ENCODE data around the gene GRPR.

Gene GRPR

DNA sequence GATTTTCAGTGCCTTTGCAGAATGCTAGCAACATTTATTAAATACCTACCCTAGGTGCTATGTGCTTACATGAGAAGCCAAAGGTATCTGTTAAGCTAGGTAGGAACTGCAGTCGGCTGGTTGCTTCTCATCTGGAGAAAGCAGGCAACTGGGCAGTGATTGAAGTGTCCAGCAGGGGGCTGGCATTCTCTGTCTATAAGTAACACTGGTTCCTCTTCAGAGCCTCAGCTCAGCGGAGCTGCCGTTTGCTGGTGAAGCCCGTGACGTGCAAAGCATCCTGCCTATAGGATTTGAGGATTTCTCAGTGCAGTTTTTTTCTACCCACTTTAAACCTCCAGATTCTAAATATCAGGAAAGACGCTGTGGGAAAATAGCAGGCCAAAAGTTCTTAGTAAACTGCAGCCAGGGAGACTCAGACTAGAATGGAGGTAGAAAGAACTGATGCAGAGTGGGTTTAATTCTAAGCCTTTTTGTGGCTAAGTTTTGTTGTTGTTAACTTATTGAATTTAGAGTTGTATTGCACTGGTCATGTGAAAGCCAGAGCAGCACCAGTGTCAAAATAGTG, at the start of gene GRPR:
Gene GRPR (plus strand): TSS at position 344 of the 565 bp plus-strand sequence. CDS start 389 bp downstream, outside the sequence.
- DNase-seq: peak; percentile 89

DNA sequence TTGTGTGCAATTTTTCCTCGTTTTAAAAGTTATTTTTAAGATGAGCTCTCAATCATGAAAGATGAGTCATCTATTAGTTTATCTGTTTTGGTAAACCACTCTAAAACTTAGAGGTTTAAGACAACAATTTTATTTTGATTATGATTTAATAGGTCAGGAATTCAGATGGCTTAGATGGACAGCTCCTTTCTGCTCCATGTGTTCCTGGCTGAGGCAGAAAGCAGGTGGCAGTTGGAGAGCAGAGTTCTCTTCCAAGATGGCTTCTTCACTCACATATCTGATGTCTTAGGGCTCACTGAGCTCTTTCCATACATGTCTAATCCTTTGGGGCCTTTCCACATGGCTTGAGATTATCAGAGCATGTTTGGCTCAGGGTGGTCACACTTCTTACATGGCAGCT, 48.3 kb upstream of the GRPR start:
- DNase-seq: no peak

DNA sequence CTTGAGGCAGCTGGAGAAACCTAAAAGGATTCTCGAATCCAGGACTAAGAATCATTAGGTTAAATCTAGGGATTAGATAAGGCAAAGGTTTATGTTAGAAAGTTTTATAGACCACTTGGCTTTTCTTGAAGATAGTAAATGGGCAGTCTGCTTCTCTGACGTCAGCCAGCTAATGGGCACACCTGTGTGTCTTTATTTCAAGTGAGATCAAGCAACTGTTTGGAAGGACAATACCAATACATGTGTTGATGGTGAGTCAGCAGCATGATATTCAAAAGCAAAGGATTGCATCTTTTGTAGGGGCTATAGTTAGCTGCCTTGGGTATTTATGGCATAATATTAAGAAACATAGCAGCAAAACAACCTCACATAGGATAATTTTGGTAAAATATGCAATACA, 46.5 kb upstream of the GRPR start:
- no peak for DNase-seq

DNA sequence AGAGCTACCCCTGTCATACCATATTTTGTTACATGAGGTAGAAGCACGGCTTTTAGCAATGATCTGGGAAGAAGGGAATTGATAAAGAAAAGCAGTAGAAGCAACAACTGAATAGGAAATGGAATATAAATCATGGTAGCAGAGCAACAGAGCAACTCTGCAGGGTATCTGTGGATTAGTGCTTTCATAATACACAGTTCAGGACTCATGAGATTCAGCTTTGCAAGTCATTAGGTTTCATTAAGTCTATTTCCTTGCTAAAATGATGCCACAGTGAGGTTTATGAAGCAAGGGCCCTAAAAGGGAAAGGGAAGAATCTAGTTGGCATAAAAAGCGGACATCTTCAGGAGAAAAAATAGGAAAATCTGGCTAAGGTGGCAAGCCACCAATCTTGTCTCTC, 45.6 kb upstream of the GRPR start:
- no peak for DNase-seq

DNA sequence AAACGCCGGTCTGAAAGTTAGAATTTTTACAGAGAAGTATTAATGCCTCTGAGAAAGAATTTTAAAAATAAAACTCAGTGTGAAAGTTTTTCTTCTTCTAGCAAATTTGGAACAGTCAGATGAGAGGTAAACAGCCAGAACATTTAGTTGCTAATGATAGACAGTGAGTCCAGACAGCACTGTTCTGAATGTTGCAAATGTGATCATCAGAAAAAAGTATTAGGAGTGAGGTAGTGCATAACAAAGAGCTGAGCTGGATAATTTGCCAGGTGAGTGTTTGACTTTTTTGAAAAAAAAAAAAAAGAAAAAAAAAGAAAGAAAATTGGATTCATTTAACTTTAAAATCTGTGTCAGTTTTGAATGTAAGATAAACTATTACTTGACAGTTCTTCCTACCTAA, 42.0 kb upstream of the GRPR start:
- no peak for DNase-seq

DNA sequence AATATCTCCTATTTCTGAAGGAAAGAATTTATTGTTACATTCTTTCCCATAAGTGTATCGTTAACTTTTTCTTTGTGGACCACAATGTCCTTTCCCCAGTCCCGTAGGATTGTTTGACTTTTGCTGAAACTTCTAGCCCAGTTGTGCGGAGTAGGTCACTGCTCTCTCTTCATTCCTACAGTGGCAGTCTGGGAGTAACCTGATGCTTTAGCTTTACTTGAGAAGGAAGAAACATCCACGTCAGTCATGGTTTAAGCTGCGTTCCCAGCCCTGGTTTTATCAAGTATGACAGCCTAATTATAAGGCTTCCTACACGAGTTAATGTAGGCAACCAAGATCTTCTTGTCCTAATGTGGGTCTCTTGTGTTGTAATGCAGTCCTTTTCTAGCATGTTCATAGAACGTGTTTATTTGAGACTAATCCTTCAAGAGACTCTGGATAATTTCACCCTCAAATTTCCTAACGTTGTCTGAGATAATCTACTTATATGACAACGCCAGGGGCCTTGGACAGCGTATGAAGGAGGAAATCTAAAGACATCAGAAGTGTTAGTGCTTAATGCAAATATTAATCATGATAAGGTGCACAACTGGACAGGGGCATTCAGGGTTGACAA, 40.8 kb upstream of the GRPR start:
- DNase-seq: no peak

DNA sequence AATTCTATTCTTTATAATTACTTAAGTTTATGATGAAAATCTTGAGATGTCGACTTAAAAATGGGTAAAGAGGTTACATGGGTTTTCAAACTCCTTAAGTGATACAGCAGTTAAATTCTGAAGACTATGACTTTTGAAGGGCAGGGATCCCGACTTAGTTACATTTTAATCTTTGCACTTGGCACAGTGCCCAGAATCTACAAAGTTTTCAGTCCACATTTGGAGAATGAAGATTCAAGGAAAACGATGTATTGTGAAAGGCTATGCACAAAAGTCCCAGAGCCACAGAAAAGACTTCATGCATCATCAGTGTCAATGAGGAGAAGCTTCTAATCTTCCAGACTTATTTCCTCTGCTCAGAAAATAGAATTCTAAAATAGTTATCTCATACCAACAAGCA, 36.3 kb upstream of the GRPR start:
- no peak for DNase-seq

DNA sequence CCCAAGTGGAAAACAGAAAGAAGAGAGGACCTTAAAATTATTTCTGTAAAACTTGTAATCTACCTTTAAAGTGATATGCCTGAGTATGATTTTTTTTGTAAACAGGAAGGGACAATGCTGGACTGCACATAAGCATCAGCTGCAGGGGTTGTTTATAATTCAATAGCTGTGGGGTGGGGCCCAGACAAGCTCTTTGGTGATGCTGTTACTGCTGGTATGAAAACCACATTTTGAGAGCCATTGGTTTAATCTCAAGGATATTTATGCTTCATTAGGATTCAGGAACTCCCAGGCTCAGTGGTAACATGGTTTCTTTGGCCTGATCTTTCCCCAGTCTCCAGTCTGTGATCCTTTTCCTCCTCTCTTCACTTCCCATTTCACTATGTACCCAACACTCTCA, 34.3 kb upstream of the GRPR start:
- DNase-seq: no peak

DNA sequence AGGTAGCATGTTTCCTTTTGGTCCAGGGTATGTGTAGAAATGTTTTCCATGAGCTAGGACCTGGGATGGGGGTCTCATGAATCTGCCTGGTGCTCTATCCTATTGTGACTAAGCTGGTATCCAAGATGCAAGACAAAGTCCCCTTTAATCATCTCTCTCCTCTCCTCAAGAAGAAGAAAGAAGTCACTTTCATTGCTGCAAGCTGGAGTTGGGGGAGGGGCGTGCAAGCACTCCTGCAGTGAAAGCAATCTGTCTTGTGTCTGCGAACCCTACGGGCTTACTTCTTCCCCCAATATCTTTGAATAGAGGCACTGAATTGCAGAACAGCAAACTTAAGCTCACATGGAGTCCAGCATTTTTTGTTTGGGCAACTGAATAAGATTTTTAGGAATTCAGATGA, 27.2 kb upstream of the GRPR start:
- DNase-seq: no peak

DNA sequence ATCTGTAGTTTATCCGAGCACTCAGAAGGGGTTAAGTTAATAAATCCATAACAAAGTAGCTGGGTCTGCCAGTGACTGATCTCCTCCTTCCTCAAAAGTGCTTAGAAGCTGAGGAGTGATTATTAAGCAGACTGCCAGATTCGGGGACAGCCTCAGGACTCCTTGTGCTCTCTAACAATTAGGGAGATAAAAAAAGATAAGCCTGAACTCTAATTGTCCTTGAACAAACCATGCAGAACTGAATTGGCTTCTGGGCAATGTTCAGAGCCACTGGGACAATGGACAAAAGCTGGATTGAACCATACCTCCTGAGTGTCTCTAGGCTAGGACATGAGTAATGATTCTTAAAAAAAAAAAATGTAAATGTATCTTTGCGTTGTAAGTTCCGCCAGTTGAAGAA, 22.7 kb upstream of the GRPR start:
- DNase-seq: no peak

DNA sequence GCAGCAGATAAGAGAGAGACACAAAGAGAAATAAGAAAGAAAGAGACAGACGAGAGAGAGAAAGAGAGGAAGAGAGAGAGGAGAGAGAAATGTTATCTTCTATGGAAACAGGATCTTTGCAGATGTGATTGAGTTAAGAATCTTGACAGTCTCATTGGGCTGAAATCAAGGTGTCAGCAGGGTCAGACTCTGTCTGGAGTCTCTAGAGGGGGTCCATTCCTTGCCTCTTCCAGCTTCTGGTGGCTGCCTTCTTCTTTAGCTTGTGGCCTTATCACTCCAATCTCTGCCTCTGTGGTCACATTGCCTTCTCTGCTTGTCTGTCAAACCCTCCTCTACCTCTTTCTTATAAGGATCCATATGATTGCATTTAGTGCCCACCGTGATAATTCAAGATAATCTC, 21.8 kb upstream of the GRPR start:
- DNase-seq: no peak

DNA sequence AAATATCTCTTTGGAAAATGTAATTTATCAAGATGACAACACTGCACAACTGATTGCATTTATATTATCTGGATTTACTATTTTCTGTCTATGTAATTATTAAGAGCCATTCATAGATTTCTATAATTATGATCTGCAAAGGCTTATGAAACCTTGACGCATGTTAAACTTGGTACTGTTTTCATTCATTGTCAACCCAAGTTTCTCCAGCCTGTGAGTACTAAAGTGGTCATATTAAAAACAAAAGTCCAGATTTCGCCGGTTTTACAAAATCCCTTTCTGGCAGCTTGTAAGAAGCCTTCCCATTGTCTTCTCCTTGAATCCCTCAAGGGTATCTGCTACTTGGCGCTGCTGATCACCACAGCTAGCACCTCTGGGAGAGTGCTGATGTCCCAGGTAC, 19.7 kb upstream of the GRPR start:
- DNase-seq: no peak

DNA sequence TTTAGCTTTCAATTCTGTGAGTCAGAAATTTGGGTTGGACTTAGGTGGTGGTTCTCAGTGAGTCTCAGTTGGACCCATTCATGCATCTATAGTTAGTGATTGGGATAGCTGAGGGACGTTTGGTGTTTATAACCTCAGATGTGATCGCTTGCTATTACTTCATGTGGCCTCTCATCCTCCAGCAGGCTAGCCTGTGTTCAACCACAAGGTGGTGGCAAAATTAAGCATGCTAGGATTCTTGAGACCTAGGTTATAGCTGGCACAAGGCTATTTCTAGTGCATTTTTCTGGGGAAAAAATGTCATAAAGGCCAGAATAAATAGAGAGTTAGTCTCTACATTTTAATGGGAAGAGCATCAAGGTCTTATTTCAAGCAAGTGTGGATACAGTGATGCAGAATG, 10.9 kb upstream of the GRPR start:
- DNase-seq: no peak

DNA sequence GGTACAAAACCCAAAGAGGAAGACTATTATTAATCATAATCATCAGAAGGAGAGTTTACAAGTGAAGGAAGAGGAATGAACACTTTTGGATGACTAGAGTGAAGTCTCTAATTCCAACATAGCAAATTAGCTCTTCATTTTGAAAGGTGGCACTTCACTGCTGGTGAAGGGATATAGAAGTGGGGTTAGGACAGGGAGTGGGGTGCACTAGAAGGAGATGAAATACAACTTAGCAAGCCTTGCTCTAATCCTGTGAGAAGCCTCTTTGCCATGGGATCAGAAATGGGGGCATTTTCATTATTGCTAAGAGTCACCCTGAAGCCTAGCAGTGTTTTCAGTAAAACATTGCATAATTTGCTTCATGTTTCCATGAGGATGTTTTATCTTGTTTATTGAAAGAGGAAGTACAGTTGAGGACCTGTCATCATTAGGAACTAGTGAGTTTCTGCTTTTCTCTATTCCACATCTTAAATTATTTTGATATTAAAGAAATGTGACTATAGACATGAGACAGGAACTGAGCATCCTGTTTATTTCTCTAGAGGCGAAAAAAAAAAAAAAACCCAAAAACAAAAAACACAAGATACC, 9.3 kb upstream of the GRPR start:
- peak; percentile 59 for DNase-seq

DNA sequence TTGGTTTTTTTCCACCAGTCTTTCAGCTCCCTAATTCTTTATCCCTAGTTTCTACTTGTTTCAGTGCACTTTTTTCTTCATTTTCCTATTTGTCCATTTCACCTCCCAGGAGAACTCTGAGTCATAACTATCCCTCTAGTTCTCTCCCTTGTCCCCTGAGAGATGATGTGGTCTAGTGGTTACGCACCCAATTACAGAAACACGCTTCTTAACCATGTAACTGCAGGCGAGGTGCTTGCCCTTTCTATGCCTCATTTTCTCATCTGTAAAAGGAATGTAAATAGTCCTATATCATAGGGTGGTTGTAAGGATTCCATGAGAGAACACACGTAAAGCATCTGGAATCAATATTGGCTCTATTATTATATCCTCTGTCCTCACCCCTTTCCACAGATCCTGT, 8.8 kb upstream of the GRPR start:
- no peak for DNase-seq

DNA sequence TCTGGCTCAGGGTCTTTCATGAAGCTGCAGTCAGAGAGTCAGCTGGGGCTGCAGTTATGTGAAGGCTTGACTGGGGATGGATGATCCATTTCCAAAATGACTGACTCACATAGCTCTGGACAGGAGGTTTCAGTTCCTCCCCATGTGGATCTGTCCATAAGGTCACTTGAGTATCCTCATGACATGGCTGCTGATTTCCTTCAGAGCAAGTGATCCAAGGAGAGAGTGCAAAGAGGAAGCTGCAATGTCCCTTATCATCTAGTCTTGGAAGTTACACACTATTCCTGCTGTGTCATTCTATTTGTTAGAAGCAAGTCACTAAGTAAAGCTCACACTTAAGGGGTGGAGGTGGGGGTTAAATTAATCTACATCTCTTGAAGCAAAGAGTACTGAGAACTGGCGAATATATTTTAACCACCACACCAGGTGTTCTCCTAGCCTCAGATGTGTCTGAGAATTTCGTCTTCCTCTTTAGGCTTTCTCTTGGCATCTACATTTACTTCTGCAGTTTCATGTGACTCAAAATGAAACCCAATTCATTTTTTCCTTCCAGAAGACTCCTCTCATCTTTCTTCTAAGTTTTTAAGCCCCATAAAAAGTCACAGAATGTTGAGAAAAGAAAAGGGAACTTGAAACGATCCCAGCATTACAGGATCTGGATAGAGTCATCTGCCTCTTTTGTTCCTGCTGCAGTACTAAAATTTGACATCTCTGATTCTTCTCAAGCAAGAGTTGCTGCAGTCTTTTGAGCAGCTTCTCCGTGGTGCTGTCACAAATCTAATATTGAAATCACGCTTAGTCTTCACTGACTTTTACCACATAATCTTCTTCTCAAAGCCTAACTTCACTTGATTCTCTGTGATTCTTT, 3.8 kb upstream of the GRPR start:
- DNase-seq: peak; percentile 76

DNA sequence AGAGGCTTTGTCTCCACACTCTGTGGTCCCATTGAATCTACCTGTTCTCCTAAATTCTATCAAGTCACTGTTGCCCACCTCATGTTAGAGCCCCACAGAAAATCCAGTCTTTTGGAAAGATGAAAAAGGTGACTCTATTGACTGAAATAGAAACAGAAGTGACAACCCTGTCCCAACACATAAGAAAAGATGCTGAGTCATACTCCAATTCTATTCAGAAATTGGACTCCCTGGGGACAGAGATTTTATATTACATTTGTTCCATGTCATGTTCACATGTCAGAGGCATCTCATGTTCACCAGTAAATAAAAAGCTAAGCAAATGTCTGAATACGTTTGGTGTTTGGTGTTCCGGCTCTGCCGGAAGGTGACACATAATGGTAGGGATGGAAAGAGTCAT, 2.9 kb upstream of the GRPR start:
- DNase-seq: peak; percentile 29

DNA sequence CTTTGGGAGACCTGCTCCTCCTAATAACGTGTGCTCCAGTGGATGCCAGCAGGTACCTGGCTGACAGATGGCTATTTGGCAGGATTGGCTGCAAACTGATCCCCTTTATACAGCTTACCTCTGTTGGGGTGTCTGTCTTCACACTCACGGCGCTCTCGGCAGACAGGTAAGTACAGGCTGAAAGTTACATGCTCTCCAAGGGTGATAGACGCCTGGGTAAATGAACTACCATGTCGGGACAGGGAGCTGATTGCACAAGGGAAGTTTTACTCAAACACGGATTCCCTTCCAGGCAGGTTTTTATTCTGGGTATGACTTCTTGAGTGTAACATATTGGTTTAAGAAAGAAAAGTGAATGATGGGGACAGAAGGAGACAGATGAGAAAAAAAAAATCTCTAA, 836 bp downstream of the GRPR start:
- no peak for DNase-seq

DNA sequence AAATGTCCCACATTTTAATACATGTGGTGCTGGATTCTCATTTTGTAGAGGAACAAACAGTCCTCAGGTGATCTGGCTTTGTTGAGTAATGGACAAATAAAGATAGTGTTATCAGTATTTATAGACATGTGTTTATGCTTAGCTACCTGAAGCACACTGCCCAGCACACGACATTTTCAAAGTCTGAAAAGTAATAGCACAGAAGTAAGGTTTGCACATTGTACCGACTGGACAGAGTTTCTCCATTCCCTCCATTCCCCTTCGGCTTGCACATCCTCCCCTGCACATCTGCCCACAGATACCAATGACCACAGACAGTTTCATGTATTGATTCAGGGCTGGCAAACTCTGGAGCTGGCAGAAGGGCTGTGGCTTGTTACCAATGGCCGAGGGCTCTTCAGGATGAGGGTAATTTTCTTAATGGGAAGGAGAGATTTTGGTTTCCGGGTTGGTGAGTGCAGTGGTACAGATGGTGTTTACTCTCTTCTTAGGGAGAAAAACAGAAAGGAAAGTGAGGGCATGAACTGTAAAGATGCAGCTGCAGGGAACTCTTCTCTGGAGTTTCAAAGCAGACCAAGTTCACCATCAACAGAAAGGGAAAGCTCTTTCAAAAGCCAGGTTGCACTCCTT, 2.3 kb downstream of the GRPR start:
- no peak for DNase-seq

DNA sequence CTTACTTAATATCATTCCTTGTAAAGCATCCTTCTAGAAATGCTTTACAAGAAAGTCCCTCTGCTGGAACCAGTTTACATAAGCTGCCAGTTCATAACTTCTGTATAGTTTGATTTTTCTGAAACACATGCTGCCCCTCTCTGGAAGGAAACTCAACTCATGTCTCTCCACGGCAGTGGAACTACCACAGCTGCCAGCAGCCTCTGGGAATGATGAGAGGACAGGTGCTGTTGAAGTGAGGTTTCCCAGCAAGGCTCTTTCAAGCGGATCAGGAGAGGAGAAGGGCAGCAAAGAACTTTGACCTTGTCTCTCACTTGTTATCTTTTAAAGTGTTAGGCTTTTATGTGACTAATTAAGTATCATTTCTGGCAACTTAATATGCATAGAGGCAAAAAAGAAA, 7.3 kb downstream of the GRPR start:
- DNase-seq: no peak

DNA sequence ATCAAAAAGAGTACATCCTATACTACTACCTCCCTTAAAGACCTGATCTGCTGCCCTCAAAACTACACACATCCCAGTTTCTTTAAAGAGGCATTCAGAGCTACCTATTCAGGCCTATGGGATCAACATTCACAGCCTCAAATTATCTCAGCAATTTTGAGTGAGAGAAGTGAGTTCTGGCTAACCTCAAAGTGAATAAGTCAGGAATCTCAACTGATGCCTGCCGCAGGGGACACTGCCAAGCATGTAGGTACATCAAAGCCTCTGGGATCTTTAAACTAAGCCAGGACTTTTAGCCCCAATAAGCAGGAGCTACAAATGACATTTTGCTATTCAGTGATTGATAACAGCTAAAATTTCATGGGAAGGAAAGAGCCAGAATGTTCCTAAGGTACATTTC, 11.6 kb downstream of the GRPR start:
- no peak for DNase-seq

DNA sequence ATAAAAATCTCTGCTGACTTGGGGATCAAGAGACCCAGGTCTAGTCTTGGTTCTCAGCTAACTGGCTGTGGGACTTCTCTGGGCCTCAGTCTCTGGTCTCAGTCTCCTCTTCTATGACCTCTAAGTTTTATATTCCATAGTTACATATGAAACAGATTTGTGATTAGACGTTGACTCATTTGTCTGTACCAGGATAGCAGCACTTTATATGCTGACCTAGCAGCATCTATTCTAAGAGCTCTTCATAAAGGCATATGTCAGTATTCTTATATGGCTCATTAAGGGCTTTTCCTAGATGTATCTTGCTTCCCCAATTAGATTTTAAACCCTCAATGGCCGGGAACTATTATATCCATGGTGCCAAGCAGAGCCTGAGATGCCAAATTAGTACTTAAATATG, 12.7 kb downstream of the GRPR start:
- DNase-seq: no peak

DNA sequence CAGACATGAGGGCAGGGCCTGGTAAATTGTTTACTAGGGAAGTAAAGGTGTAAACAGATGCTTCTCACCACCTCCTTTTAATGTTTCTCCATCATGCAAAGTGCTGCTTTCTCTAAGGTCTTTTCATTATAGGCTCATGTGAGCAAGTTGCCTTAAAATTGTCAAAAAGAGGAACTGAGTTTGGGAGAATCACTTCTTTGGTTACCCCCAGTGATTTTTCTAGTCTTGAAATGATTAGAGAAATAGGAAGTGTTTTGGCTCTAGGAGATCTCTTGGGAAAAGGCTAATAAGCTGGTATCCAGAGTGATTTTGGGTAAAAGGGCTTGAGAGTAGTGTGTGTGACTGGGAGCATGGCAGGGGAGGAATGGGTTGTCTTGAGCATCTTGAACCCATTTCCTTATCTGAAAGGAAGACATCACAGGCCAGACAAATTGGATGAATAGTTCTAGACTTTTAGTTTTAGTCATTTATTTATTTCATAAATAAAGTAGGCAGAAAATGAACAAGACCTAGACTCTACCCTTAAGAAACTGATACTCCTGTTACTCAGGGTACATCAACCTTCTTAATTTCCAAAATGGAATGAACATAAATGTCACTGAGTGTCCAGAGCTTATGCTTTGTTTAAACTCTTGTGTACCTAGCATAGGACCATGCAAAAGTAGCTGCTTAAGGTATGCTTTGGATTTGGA, 14.2 kb downstream of the GRPR start:
- DNase-seq: peak; percentile 17

Measured in OCI-M1 (cell line).